Esophagus muscularis mucosa (tissue), 4 donors: ENCODE measurements around the gene DHRS12.

ENCODE experiments used
- CTCF ChIP-seq, 3 experiments: fragments of 200-600 bp in 2 of 3; fragments of 450-650 bp in 1 of 3; sonication (generic) in 2 of 3; IDR thresholded peaks; one replicate each; pipeline ENCODE4 v1.5.1; 2017 to 2019; ENCODE audit warnings: antibody characterized with exemption in 3 of 3, mild to moderate bottlenecking in 2 of 3, moderate library complexity in 1 of 3
- EP300 ChIP-seq: sonication (generic); formaldehyde crosslinking; IDR thresholded peaks from one replicate; pipeline ENCODE4 v1.6.1; 2017; ENCODE audit warnings: antibody characterized with exemption
- POLR2AphosphoS5 ChIP-seq, 2 donors: sonication (generic); formaldehyde crosslinking; IDR thresholded peaks; one replicate each; pipeline ENCODE4 v1.6.1; 2017; ENCODE audit warnings: antibody characterized with exemption in 2 of 2

GRCh38 chr13:51773515-51773914, 30.4 kb downstream of the DHRS12 start:
- TF ChIP-seq CTCF (IDR thresholded peaks at IDR 0.05) (no peak), EP300 (no peak), POLR2AphosphoS5 (IDR thresholded peaks at IDR 0.05) (no peak)
